ENCODE measurements around the gene SUSD2. TPM values are rescaled to one million over a fixed set of nuclear protein-coding genes. Genes with fewer than 3 reads are reported as not detected.
"Not testable (repeated sequence)": the region's sequence is repeated elsewhere in the genome, so short reads cannot be mapped to it uniquely, and the experiment has no call there.

The SUSD2 gene
- total RNA-seq, 4 donors from 2014 or later, result 5.1 to 41.4 (median 29.0) TPM

- WGBS, result 77% methylated on average over 7 of the region's 7 CpGs
- no peak for DNase-seq (ENCODE audit: low spot score in 2 of 2)
- H3K27ac ChIP-seq, result no peak overlapping the region
- H3K36me3 ChIP-seq, result no peaks in the 10 kb centered on the region
- TF ChIP-seq EP300 (IDR thresholded peaks at IDR 0.05), result no peak
- no peak for TF ChIP-seq CTCF (IDR thresholded peaks at IDR 0.05)
- no peak for TF ChIP-seq POLR2AphosphoS5 (IDR thresholded peaks at IDR 0.05)
- no peak for TF ChIP-seq POLR2A (IDR thresholded peaks at IDR 0.05)
- no peak overlapping the region for H3K4me3 ChIP-seq
- H3K9me3 ChIP-seq, result no peaks in the 10 kb centered on the region
- peaks cover 27% of the 10 kb centered on the region for H3K4me1 ChIP-seq
- H3K27me3 ChIP-seq, result no peaks in the 10 kb centered on the region
Measured at GRCh38 chr22:24200619-24201212, 19.4 kb downstream of the SUSD2 start.

- Histone ChIP-seq H3K4me3 (no peak overlapping the region), H3K36me3 (no peaks in the 10 kb centered on the region), H3K4me1 (peaks cover 24% of the 10 kb centered on the region), H3K27ac (no peak overlapping the region), H3K27me3 (no peaks in the 10 kb centered on the region), H3K9me3 (no peaks in the 10 kb centered on the region)
- 94% methylated on average over 26 of the region's 26 CpGs for WGBS
- no peak for DNase-seq (ENCODE audit: low spot score in 2 of 2)
- TF ChIP-seq POLR2AphosphoS5 (IDR thresholded peaks at IDR 0.05) (no peak), CTCF (IDR thresholded peaks at IDR 0.05) (no peak), EP300 (IDR thresholded peaks at IDR 0.05) (no peak), POLR2A (IDR thresholded peaks at IDR 0.05) (no peak)
Measured at GRCh38 chr22:24201681-24202614, 20.7 kb downstream of the SUSD2 start.

- not testable (repeated sequence) for H3K27me3 ChIP-seq; H3K36me3 ChIP-seq; H3K9me3 ChIP-seq; H3K27ac ChIP-seq; H3K4me3 ChIP-seq; DNase-seq (ENCODE audit: low spot score in 2 of 2)
- peaks cover 25% of the 10 kb centered on the region for H3K4me1 ChIP-seq
- 83% methylated on average over 5 of the region's 5 CpGs for WGBS
Measured at GRCh38 chr22:24203856-24204255, 22.6 kb downstream of the SUSD2 start.

- 83% methylated on average over 8 of the region's 8 CpGs for WGBS
- no peak for DNase-seq (ENCODE audit: low spot score in 2 of 2)
- Histone ChIP-seq H3K27me3 (no peaks in the 10 kb centered on the region), H3K9me3 (no peaks in the 10 kb centered on the region), H3K4me3 (no peak overlapping the region), H3K27ac (no peak overlapping the region), H3K4me1 (peaks cover 27% of the 10 kb centered on the region), H3K36me3 (no peaks in the 10 kb centered on the region)
- TF ChIP-seq POLR2AphosphoS5 (IDR thresholded peaks at IDR 0.05), result no peak
- no peak for TF ChIP-seq EP300 (IDR thresholded peaks at IDR 0.05)
- TF ChIP-seq POLR2A (IDR thresholded peaks at IDR 0.05), result no peak
- no peak for TF ChIP-seq CTCF (IDR thresholded peaks at IDR 0.05)
Measured at GRCh38 chr22:24205438-24206195, 24.3 kb downstream of the SUSD2 start.

GRCh38 chr22:24206460-24207263 lies 25.4 kb downstream of the SUSD2 start:
- H3K36me3 ChIP-seq, H3K4me3 ChIP-seq: not testable (repeated sequence)

More at GRCh38 chr22:24206460-24207263, 25.4 kb downstream of the SUSD2 start:
- H3K27ac ChIP-seq, result peak overlapping the region; percentile 74
- not testable (repeated sequence) for DNase-seq (ENCODE audit: low spot score in 2 of 2); H3K27me3 ChIP-seq; H3K9me3 ChIP-seq
- H3K4me1 ChIP-seq, result peaks cover 27% of the 10 kb centered on the region
- 81% methylated on average over 15 of the region's 15 CpGs for WGBS

Data from suprapubic skin (tissue), 4 donors.